ENCODE results near the gene ABTB2. TPM values are rescaled to one million over a fixed set of nuclear protein-coding genes. Genes with fewer than 3 reads are reported as not detected.

ABTB2 gene
- total and polyA plus RNA-seq, 10 of the 15 experiments (the other 5 are each of a cell fraction or from before 2014, with no cell fraction given) = 0.13 to 2.1 (median 0.72) TPM

DNA sequence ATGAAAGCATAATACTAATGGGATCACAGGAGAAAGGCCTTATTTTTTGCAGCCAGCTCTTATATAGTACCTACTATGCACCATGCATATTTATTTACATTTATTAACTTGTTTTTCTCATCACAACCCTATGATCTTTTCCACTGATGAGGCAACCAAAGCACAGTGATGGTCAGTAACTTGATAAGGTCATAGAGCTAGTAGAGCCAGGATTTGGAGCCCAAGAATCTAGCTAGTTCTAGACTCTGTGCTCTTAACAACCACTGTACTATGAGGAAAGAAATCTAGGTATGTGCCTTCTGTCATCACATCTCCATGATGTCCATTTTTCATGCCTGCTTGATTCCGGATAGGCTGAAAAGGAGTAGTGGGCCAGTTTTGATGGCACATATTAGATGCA, 24.0 kb upstream of the ABTB2 start:
- SMC1A ChIA-PET (ENCODE audit: uncharacterized antibody, unreplicated experiment) = interaction anchor here (1.0 kb wide), 1 partner anchor 81 kb away, joined by 3 read pairs; no protein-coding TSS in a partner anchor
- POLR2A ChIA-PET = no interaction called here
- in situ Hi-C loops (cut with MboI) = no loop called here
- TF ChIP-seq CREB1 (IDR thresholded peaks at IDR 0.05; ENCODE audit: low read depth) (no peak), CBX5 (IDR thresholded peaks at IDR 0.05; ENCODE audit: low read depth) (no peak), TCF7 (IDR thresholded peaks at IDR 0.05; ENCODE audit: borderline replicate concordance) (no peak), YBX1 (IDR thresholded peaks at IDR 0.05) (no peak), CTCF (IDR thresholded peaks at IDR 0.05 in 2 of 3, conservative IDR thresholded peaks at IDR 0.05 in 1 of 3; ENCODE audit: control insufficient read depth in 2 of 3, extremely low read depth in 1 of 3, insufficient read depth in 1 of 3, low read depth in 3 of 3, low read length in 3 of 3) (no peak), PAX5 (IDR thresholded peaks at IDR 0.05; ENCODE audit: borderline replicate concordance, low read depth, low read length) (no peak), RBBP5 (conservative IDR thresholded peaks at IDR 0.05) (no peak), SMAD1 (IDR thresholded peaks at IDR 0.05; ENCODE audit: low read depth, partially characterized antibody) (no peak), ASH2L (IDR thresholded peaks at IDR 0.05; ENCODE audit: borderline replicate concordance, low read depth) (no peak), WRNIP1 (IDR thresholded peaks at IDR 0.05; ENCODE audit: borderline replicate concordance, low read depth, low read length) (no peak), E2F4 (IDR thresholded peaks at IDR 0.05; ENCODE audit: low read depth, low read length) (no peak), POLR2AphosphoS5 (IDR thresholded peaks at IDR 0.05; ENCODE audit: low read length) (no peak), MTA3 (IDR thresholded peaks at IDR 0.05; ENCODE audit: borderline replicate concordance, low read length) (no peak), BHLHE40 (IDR thresholded peaks at IDR 0.05; ENCODE audit: borderline replicate concordance in 1 of 2, low read depth in 2 of 2, low read length in 1 of 2) (no peak), LARP7 (IDR thresholded peaks at IDR 0.05) (no peak), MEF2A (IDR thresholded peaks at IDR 0.05; ENCODE audit: insufficient read depth, low read depth, low read length) (no peak), RUNX3 (IDR thresholded peaks at IDR 0.05; ENCODE audit: low read length) (no peak)
- TF ChIP-seq, protein P1, sequence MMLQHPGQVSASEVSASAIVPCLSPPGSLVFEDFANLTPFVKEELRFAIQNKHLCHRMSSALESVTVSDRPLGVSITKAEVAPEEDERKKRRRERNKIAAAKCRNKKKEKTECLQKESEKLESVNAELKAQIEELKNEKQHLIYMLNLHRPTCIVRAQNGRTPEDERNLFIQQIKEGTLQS (IDR thresholded peaks at IDR 0.05; ENCODE audit: borderline replicate concordance, extremely low read depth, low read depth, low read length) = no peak
- TF ChIP-seq, protein P2, sequence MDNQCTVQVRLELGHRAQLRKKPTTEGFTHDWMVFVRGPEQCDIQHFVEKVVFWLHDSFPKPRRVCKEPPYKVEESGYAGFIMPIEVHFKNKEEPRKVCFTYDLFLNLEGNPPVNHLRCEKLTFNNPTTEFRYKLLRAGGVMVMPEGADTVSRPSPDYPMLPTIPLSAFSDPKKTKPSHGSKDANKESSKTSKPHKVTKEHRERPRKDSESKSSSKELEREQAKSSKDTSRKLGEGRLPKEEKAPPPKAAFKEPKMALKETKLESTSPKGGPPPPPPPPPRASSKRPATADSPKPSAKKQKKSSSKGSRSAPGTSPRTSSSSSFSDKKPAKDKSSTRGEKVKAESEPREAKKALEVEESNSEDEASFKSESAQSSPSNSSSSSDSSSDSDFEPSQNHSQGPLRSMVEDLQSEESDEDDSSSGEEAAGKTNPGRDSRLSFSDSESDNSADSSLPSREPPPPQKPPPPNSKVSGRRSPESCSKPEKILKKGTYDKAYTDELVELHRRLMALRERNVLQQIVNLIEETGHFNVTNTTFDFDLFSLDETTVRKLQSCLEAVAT (IDR thresholded peaks at IDR 0.05) = no peak

More for the DNA sequence above, 24.0 kb upstream of the ABTB2 start:
- DNase-seq (ENCODE audit: low read depth, low spot score) (no peak), FAIRE-seq (no peak), ATAC-seq (no peak)
- BruUV-seq (replicated peaks) = no TSS peak
- WGBS (ENCODE audit: insufficient coverage, insufficient replicate concordance, low lambda C conversion rate, missing lambda C conversion rate) = 52% methylated on average over 1 of the region's 1 CpG
- Histone ChIP-seq H3K4me2 (ENCODE audit: control insufficient read depth, insufficient read depth) (no peak overlapping the region), H3K4me1 (ENCODE audit: control insufficient read depth, insufficient read depth, low read length) (no peaks in the 10 kb centered on the region), H3K4me3 (no peak overlapping the region), H3K79me2 (ENCODE audit: control insufficient read depth, insufficient read depth, low read length) (no peaks in the 10 kb centered on the region), H3K9me3 (replicated peaks; ENCODE audit: control insufficient read depth, insufficient read depth, low read length) (peaks cover 5% of the 10 kb centered on the region; the same call in 1 of the 3 replicates), H3K27ac (ENCODE audit: control insufficient read depth, insufficient read depth) (no peak overlapping the region), H3K27me3 (replicated peaks in 1 of 2; ENCODE audit: control insufficient read depth in 2 of 2, insufficient read depth in 2 of 2, low read length in 1 of 2) (no peaks in the 10 kb centered on the region), H2AFZ (ENCODE audit: control insufficient read depth, low read depth, low read length) (no peak overlapping the region), H4K20me1 (ENCODE audit: control insufficient read depth, insufficient read depth) (no peaks in the 10 kb centered on the region), H3K36me3 (ENCODE audit: control insufficient read depth in 2 of 2, insufficient read depth in 2 of 2, low read length in 1 of 2) (no peaks in the 10 kb centered on the region), H3K9ac (ENCODE audit: control insufficient read depth, insufficient read depth, low read length) (no peak overlapping the region)
- CTCF ChIA-PET = interaction anchor here (1.0 to 1.9 kb wide), 2 partner anchors 16 to 111 kb away, joined by 3 to 10 read pairs; no protein-coding TSS in a partner anchor
- intact Hi-C loops (cut with micrococcal nuclease; ENCODE audit: unreplicated experiment) = no loop called here
- RAD21 ChIA-PET (ENCODE audit: unreplicated experiment) = no interaction called here
